DMS53 treated with DMSO at 0.1 percent for 48 hours (cell line): ENCODE data around the gene SEZ6L.

ENCODE experiments used
- DNase-seq: peaks from one replicate; lab custom pipeline; 2025; ENCODE audit not compliant: unreplicated experiment; lab: John Stamatoyannopoulos, UW

SEZ6L gene

DNA sequence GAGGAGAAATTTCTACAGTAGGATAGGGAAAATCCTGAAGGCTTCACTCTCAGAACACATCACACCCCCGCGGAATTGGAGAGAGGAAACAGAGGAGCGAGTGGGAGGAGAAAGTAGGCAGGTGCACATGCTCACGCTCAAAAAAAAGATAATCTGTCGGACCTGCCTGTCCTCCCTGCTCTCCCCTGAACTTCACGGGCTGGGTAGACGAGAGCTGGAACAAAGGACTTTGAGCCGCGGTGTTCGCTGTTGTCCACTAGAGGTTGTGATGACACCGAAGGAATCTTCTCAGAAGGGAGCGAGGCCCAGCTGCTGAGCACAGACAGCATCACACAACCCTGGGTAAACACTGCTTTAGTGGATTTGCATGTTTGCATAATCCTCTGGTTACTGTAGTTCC, 5.0 kb downstream of the SEZ6L start:
- no peak for DNase-seq

DNA sequence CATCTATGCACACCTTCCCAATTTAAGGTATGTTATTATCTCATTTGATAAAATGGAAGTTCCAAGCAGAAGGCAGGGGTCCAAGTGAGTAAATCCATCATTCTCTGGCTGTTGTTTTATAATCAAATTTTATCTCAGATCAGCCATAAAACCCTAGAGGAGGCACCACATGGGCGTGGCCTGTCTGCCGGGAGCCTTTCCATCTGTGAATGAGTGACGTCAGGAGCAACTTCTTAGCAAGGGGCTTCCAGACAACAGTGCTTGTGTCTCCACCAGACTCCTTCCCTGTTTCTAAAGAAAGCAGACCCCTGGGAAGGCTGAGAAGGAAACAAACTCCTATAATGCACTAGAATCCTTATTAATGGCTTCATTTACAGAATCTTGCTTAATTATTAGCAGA, 13.5 kb downstream of the SEZ6L start:
- DNase-seq, result no peak

DNA sequence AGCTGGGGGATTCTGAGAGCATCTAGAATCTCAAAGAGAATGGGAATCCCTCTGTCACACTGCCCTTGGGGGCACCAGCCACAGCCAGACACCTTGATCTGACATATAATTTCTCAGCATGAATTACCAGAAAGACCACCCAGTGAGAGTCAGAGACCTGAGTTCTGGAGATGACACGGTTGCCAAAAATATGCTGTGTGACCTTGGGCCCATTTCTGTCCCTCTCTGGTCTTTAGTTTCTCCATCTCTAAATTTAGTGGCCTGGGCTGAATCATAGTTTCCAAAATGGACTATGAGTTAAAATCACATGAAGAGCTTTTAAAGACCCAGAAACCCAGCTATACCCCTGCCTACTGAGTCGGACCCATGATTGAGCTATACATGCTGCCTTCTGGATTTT, 15.9 kb downstream of the SEZ6L start:
- no peak for DNase-seq

DNA sequence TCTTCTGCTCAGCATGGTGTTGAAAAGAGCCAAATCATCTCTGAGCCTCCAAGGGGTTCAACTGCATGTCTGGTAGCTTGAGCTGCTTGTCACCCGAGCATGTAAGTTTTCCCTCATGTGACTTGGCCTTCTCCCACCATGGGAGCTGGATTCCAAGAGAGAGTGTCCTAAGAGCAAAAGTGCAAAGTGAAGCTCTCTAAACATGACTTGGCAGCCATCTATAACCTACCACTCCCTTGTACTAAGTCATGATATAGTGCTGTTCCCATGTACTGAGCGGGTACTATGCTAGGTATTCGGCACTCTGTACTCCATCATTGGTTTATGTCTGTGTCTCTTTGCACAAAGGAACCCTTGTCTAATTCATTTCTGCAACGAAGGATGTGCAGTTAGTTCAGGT, 19.1 kb downstream of the SEZ6L start:
- DNase-seq, result no peak

DNA sequence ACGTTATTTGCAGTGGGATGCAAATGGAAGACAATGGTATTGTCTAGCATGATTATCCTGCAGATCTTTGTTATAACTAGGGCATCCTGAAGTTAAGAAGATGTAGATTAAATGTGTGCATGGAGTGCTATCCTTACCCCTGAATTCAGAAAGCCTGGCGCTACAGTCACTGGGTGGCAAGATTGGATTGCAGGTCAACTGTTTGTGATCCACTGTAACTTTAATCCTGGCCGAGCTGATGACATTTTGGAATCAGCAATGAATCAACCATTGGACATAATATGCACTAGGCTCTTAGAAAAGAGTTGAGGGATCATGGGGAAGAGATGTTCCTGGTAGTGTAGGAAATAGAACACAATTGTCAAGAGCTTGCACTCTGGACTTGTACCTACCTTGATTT, 25.1 kb downstream of the SEZ6L start:
- no peak for DNase-seq

DNA sequence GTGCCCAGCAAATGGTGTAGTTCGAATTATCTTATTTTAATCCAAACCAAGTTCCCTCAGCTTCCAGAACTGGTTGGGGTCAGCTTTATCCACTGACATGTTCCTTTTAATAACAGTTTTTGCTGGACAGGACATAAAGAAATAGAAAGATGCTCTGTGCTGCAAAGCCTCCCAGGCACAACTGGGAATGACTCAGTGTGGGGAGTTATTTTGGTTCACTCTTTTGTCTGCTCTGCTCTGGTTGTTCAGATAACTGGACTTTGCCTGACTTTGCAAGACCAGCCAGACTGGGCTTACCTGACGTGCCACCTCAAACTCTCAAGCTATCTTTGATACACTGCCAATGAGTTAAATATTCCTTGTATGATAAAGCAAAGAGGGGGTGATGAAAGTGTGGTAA, 25.6 kb downstream of the SEZ6L start:
- DNase-seq, result no peak

DNA sequence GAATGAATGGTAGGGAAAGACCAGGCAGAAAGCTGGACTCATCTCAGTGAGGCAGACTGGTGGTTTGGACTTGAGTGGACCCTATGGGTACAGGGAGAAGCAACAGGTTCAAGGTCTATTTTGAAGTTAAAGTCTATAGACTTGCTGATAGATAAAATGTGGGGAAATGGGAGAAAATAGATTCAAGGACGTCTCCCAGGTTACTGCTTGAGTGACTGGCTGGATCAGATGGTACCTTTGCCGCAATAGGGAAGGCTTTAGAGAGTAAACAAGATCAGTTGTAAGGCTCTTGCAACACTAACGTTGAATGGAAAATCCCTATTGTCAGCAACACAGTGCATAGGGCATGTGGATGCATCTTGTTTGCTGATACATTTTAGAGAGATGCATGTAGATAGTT, 27.4 kb downstream of the SEZ6L start:
- no peak for DNase-seq

DNA sequence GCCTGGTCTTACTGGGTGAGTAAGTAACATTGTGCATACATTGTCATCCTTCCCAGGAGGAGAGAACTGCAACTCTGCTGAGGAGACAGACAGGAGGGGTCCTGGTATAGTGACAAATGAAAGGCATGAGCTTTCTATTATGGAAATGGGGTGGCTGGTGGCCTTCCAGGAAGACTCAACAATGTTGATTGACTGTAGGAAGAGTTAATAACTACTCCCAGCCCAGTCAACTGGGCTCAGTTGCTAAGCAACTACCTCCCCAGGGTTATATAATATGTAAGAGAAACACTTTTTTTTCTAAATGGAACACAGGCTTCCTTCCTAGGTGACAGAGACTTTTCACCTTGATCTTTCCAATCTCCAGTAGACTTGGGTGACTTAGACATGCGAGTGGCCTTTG, 28.2 kb downstream of the SEZ6L start:
- no peak for DNase-seq

DNA sequence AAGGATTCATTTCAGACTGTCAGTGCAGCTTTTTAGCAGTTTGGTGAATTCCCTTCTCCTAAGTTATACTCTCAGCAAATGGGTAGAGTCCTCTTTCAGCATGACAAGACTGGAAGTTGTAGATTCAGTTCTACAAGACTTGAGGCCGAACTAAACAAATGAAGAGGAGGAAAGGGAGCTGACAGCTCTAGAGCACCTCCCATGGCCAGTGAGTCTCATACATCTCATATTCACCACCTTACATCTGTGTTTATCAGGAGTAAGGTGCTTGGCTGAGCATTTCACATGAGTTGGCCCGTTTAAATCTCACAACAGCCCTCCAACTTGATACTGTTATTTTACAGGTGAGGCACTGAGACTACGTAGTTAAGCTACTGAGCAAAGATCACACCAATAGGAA, 30.4 kb downstream of the SEZ6L start:
- no peak for DNase-seq

DNA sequence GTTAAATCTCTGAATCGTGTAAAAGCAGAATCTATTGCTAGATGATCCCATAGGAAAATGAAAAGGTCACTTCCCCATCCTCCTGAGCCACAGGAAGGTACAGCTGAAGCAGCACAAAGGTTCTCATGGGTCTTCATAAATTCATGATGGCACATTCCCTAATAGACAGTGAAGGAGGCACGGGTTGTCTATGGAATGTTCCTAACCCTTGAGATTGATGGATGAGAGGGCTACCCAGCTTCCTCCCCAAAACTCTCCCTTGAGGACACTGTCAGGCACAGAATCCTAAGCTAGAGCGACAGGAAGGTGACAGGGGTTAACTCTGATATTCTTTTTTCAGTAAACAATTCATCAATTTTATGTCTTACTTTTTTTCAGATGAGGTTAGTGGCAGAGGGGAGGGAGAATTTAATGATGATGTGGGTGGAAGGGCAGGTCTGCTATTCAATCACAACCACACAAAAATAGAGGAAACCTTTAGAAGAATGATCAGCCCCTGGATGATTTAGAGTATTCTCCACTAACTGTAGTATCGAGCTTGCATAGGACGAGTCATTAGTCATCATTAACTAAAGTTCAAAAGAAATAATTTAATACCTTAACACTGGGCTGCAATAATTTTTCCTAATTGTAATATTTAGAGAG, 33.1 kb downstream of the SEZ6L start:
- no peak for DNase-seq

DNA sequence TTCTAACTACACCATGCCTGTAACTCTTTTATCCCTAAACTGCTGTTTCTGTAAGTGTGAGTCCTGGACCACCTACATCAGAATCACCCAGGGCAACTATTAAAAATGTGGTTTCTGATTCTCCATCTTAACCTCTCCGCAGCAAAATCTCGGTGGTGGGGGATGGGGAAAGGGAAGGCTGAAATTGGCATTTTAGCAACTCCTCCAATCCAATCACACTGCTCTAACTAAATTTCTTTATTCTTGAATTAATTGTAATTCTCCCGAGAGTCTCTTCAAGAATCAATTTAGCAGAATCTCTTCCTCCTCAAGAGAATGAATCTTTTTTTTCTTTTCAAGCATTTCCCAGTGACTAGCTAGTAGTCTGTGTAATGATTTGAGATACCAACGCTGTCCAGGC, 36.2 kb downstream of the SEZ6L start:
- no peak for DNase-seq

DNA sequence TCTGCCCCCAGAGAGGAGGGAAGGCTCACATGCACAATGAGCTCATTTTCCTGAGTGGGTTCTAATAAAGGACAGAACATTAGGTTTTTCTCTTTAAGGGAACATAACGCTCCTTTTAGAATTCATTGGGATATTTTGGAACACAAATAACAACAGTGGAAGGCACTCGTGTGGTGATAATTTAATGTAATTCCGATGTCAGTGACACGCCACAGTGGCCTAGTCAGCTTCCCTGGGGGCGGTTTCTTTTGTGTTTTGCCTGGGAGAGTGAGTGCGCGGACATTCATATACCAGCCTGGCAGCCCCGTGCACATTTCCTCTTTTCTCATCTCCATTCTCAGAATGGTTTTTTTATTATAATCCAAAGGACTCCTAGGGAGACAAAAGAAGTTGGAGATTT, 41.1 kb downstream of the SEZ6L start:
- DNase-seq, result no peak

DNA sequence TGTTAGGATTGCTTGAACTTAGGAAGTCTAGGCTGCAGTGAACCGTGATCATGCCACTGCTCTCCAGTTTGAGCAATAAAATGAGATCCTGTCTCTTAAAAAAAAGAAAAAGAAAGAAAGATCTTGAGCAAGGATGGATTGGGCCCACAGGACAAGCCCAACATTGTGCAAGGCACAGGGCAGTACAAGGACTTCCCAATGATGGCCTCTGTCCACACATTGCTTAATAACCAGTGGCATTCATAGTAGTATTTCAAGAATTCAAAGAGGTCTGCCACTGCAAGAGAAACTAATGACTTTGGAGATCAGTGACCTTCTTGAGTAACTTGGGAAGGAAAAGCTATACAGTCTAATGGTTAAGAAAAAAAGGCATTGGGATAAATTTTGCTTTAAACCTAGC, 44.6 kb downstream of the SEZ6L start:
- no peak for DNase-seq

DNA sequence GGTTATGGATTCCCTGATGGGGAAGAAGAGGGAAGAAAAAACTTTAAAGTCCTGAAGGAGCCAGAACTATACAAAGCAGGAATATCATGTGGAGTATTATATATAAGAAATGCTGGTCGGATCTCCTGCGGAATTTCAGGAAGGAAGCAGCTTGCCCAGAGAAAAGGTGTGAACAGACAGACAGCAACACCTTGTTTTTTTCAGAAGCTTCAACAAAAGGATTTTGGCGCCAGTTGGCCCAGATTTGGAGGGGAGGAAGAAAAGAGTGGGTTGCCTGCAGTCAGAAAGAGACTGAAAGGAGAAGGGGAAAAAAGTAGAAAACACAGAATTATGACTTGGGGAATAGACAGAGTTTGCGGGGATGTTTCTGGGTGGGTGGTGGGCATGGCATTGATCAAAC, 45.2 kb downstream of the SEZ6L start:
- no peak for DNase-seq

DNA sequence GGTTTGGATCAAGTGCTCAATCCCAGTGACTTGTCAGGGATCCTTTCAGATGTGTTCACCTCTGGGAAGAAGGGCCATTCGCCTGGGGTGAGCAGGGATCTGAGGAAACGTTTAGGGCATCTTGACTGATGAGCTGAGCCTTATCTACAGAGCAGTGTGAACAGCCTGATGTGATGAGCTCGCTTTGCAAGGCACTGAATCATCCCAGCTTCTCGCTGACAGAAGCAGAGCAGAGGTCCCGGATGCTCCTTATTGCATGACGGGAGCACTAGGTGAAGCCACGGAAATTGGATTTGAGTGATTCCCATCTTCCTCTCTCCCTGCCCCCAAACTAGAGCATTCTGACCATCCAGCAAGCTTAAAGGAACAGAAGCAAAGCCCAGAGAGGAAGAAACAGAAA, 46.5 kb downstream of the SEZ6L start:
- no peak for DNase-seq

DNA sequence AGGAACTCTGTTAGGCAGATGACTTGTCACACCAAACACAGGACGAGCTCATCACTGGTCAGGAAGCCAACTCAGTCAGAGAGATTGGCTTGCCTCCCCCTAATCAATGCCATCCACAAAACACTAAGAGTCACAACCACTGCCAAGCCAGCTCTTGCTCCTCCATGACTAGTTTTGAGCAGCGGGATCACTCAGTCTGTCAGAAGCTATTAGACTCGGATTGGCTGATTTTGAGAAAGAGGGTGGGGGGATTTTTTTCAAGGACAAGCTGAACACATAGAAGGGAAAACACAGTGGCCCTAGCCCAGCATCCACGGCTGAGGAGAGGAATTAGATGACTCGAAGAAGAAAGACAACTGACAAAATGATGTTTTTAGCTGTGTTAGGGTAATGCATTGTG, 55.9 kb downstream of the SEZ6L start:
- DNase-seq, result no peak

DNA sequence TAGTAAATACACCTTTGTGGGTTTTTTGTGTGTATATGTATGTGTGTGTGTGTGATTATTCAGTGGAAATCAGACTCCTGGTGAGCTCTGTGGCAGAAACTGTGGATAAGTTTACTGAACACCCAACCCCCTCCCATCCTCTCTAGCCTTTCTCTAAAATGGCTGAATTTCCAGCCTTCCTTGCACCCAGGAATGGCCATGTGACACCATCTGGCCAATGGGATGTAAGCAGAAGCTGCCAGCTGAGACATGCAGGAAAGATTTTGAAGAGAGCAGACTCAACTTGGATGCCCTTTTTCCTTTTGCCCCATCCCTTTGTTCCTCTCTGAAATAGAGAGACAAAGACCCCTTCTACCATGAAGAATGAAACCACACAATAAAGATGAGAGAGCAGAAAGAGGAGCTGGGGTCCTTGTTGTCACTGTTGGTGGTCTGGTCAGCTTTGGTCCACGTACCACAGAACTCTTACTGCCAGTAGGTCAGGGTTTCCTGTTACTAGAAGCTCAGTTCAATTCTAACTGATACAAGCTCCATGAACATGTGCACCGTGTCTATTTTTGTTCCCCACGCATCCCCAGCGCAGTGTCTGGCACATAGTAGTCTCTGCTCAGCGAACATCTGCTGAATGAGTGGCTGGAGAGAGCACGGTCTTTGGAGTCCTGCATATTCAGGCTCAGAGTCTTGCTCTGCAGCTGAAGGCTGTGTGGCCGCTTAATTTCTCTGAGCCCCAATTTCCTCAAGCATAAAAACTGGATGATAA, 57.5 kb downstream of the SEZ6L start:
- DNase-seq, result no peak

DNA sequence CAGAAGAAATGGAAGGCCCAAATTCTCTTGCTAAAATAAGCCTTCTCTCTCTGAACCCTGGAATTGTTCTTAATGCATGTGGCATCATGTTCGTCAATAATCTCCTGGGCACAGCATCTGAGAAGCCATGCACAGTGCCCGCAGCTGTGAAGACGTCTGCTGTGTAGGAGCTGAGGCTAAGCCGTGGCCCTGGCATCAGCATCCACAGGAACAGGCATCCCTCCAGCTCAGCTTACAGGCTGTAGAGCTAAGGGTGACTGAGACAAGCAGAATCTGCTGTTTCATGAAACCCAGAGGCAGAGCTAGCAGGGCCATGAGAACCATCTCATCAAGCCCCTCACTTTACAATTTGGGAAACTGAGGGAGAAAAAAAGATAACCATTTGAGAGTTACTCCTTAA, 60.6 kb downstream of the SEZ6L start:
- no peak for DNase-seq

DNA sequence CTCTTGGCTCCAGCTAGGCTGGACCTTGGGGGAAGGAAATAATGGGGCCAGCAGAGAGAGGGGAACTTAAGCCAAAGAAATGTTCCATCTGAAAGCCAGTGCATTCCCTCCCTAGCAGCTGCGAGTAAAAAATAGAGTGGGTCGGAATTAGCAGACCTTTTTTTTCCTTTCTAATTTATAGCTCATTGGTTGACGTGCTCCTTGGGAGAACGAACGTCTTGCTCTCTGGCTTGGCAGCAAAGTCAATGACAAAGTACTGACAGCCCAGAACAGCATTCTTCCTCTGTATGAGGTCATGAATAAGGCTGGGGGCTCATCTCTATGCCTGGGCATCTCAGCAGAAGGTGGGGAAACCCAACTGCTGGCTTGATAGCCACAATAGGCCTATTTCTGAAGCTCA, 65.0 kb downstream of the SEZ6L start:
- no peak for DNase-seq

DNA sequence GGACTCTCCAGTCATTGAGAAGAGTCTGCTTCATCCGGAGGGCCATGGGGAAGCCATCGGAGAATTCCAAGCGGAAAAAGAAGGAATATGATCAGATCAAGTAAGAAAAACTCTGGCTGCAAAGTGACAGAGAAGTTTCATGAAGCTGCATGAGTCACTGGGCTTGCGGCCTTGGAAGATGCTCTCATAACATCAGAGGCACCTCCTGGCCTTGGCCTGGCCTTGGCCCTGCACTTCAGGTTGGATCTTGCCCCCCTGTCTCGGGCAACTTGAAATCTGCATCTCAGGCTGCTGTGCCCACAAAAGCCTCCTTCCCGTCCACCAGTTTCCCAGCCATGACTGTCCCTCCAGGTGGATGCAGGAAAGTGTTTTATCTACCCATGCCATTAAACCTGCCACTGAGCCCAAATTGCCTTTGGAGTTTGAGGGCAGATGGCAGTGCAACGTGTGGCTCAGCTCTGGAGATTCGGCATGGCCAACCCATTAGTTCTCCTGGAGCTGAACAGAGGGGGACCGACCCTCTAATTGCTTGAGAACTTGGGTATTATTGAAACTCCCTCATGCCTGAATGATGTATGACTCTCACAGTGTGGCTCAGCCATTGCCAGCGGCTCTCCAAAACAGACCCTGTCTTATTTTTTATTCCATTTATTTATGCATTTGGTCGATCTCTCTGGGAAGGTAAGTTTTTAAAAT, 66.7 kb downstream of the SEZ6L start:
- DNase-seq, result no peak

DNA sequence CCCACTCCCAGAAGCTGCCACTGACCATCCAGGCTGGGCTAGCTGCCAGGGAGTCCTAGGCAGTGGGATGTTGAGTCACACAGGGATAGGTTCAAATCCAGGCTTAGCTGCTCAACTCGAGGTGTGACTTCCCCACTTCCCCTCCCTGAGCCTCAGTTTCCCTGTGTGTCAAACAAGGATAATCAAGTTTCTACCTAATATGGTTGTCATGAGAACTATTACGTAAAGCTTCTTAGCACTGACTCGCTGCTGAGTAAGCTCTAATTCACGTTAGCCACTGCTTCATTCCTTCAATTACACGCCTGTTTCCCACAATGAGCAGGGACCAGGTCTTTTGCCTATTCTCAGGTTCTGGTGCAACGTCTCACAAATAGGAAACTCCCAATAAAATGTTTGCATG, 67.7 kb downstream of the SEZ6L start:
- DNase-seq, result no peak

DNA sequence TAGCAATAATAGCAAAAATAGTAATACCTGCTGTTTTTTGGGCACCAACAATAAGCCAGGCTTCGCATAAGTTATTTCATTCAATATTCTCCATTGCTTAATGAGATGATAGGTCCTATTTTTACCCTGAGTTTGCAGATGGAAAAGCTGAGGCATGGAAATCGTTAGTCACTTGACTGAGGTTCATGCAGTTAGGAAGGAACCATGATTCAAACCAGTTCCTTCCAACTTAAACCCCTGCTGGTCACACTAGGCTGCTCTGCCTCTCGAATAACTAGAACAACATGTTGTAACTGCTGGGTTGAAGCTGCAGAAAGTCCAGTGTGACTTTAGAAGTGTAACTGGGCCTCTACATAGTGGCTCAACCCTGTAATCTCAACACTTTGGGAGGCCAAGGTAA, 69.3 kb downstream of the SEZ6L start:
- DNase-seq, result no peak
